Hypothalamus (tissue), 51 donors: Measurements from ENCODE around the gene TCTN2.

Experiments used
- DNase-seq, 51 donors: peaks; one replicate each; lab custom pipeline; 2025; lab: John Stamatoyannopoulos, UW

The TCTN2 gene

GRCh38 chr12:123683964-123684363 is 13.1 kb downstream of the TCTN2 start:
- DNase-seq: no peak

- no peak for DNase-seq
Observed at GRCh38 chr12:123686636-123687190, 15.8 kb downstream of the TCTN2 start.

GRCh38 chr12:123690191-123690840 is 19.4 kb downstream of the TCTN2 start:
- no peak for DNase-seq

GRCh38 chr12:123696207-123696606 is 25.3 kb downstream of the TCTN2 start:
- no peak for DNase-seq

- no peak for DNase-seq
Observed at GRCh38 chr12:123696646-123697045, 25.7 kb downstream of the TCTN2 start.

- DNase-seq: no peak
Observed at GRCh38 chr12:123705935-123706334, 35.0 kb downstream of the TCTN2 start.

GRCh38 chr12:123707466-123707865 is 36.6 kb downstream of the TCTN2 start:
- no peak for DNase-seq

GRCh38 chr12:123712780-123713319 is 41.9 kb downstream of the TCTN2 start:
- DNase-seq: peak in 1 of 51 donors; percentile 8

- DNase-seq: peak in 2 of 51 donors; percentile 6 to 18
Observed at GRCh38 chr12:123713398-123713797, 42.5 kb downstream of the TCTN2 start.

- no peak for DNase-seq
Observed at GRCh38 chr12:123713823-123714585, 43.1 kb downstream of the TCTN2 start.

GRCh38 chr12:123715195-123715594 is 44.3 kb downstream of the TCTN2 start:
- DNase-seq: no peak

GRCh38 chr12:123717350-123717749 is 46.4 kb downstream of the TCTN2 start:
- no peak for DNase-seq

GRCh38 chr12:123720141-123720814 is 49.4 kb downstream of the TCTN2 start:
- DNase-seq: no peak

GRCh38 chr12:123721245-123721644 is 50.3 kb downstream of the TCTN2 start:
- no peak for DNase-seq

- no peak for DNase-seq
Observed at GRCh38 chr12:123723011-123723410, 52.1 kb downstream of the TCTN2 start.

GRCh38 chr12:123723765-123724164 is 52.9 kb downstream of the TCTN2 start:
- no peak for DNase-seq

- DNase-seq: no peak
Observed at GRCh38 chr12:123726244-123726643, 55.3 kb downstream of the TCTN2 start.

- no peak for DNase-seq
Observed at GRCh38 chr12:123726962-123727361, 56.0 kb downstream of the TCTN2 start.

GRCh38 chr12:123727878-123728277 is 57.0 kb downstream of the TCTN2 start:
- DNase-seq: no peak

- no peak for DNase-seq
Observed at GRCh38 chr12:123731596-123731995, 60.7 kb downstream of the TCTN2 start.

- no peak for DNase-seq
Observed at GRCh38 chr12:123732251-123732650, 61.3 kb downstream of the TCTN2 start.
